GM12892 (cell line): ENCODE data around the gene SLC25A30.
A peak's percentile ranks its signal among the peaks of the same experiment; 100 is the strongest.

Experiments used
- DNase-seq: peaks from one replicate; pipeline ENCODE4 v3.0.0; 2011; ENCODE audit not compliant: insufficient read length
- FAIRE-seq: peaks from 2 replicates; lab custom pipeline; 2011; peaks lifted over from hg19 to GRCh38; lab: Jason Lieb, UNC
- POLR2A ChIP-seq: IDR thresholded peaks from 2 replicates; pipeline ENCODE4 v1.6.1; 2011; ENCODE audit warnings: low read depth, low read length, control low read depth
- POLR2AphosphoS5 ChIP-seq: IDR thresholded peaks from 2 replicates; pipeline ENCODE4 v1.6.1; 2011; ENCODE audit warnings: low read depth, low read length, control low read depth
- TAF1 ChIP-seq: IDR thresholded peaks from 2 replicates; pipeline ENCODE4 v1.6.1; 2011; ENCODE audit warnings: low read depth, mild to moderate bottlenecking, control low read depth, low read length, borderline replicate concordance

SLC25A30 gene

GRCh38 chr13:45374917-45375316 lies 43.3 kb downstream of the SLC25A30 start:
- no peak for FAIRE-seq
- no peak for DNase-seq
- TF ChIP-seq POLR2A = no peak
- TF ChIP-seq TAF1 = no peak
- no peak for TF ChIP-seq POLR2AphosphoS5

DNA sequence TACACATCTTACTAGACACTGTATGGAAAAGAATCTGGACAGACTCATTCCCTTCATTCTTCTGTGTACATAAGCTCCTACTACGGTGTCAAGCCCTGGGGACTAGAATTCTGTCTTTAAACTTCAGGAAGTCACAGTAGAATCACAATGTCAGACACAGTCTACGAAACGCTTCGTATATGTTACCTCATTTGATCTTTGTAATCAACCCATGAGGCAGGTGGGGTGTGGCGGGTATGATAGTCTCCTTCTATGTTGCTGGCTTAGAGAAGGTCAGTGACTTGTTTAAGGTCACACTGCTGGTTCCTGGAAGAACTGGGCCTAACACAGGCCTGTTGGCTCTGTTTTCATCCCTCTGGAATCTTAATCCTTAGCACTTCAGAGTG lies 45.0 kb downstream of the SLC25A30 start:
- FAIRE-seq = no peak
- TF ChIP-seq TAF1 (no peak), POLR2A (no peak)
- no peak for DNase-seq

GRCh38 chr13:45372189-45373161 lies 45.7 kb downstream of the SLC25A30 start:
- DNase-seq (no peak), FAIRE-seq (no peak)
- no peak for TF ChIP-seq POLR2AphosphoS5
- TF ChIP-seq TAF1 = no peak
- TF ChIP-seq POLR2A = no peak

GRCh38 chr13:45370922-45371406 lies 47.2 kb downstream of the SLC25A30 start:
- DNase-seq (peak; percentile 63), FAIRE-seq (peak; percentile 91)
- no peak for TF ChIP-seq POLR2AphosphoS5
- no peak for TF ChIP-seq POLR2A
- TF ChIP-seq TAF1 = no peak

DNA sequence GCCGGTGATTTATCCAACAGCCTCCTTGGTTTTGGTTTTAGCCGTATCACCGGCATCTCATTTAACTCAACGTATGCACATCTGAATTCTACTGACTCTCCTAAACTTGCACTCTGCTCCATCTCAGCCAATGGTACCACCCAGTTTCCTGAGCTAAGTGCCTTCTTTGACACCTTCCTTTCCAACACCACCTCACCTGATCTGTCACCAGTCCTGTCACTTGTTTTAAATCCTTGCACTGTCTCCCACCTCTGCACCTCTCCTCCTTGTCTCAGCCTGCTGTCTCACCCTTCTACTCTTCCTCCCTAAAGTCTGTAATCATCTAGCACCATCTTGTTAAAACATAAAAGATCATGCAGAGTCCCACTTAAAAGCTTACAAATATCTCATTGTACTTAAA lies 49.1 kb downstream of the SLC25A30 start:
- DNase-seq (no peak), FAIRE-seq (no peak)
- TF ChIP-seq POLR2A (no peak), POLR2AphosphoS5 (no peak), TAF1 (no peak)

GRCh38 chr13:45368571-45368970 lies 49.6 kb downstream of the SLC25A30 start:
- no peak for TF ChIP-seq TAF1
- TF ChIP-seq POLR2AphosphoS5 = no peak
- no peak for TF ChIP-seq POLR2A
- FAIRE-seq (no peak), DNase-seq (no peak)

GRCh38 chr13:45368005-45368404 lies 50.2 kb downstream of the SLC25A30 start:
- FAIRE-seq = no peak
- no peak for TF ChIP-seq POLR2AphosphoS5
- no peak for TF ChIP-seq POLR2A
- no peak for TF ChIP-seq TAF1

GRCh38 chr13:45367358-45367757 lies 50.8 kb downstream of the SLC25A30 start:
- FAIRE-seq (peak; percentile 81), DNase-seq (peak; percentile 61)
- TF ChIP-seq TAF1 (no peak), POLR2A (no peak), POLR2AphosphoS5 (no peak)

More at GRCh38 chr13:45368005-45368404, 50.2 kb downstream of the SLC25A30 start:
- DNase-seq = no peak

DNA sequence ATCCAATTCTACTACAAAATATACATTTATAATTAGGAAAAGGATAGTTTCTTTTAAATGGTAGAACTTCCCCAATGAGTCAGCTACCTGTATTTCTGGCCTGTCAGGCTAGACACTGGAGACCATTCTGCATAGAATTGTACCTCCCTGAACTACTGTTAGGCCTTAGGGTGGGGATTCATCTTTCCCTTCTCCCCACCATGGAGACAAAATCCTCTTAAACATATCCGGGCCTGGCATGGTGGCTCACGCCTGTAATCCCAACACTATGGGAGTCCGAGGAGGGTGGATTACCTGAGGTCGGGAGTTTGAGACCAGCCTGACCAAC lies 52.7 kb downstream of the SLC25A30 start:
- TF ChIP-seq TAF1 = no peak
- no peak for TF ChIP-seq POLR2A
- no peak for TF ChIP-seq POLR2AphosphoS5
- DNase-seq (no peak), FAIRE-seq (no peak)

GRCh38 chr13:45364876-45365557 lies 53.2 kb downstream of the SLC25A30 start:
- FAIRE-seq = no peak
- no peak for DNase-seq
- TF ChIP-seq TAF1 (no peak), POLR2AphosphoS5 (no peak), POLR2A (no peak)

- no peak for DNase-seq
- TF ChIP-seq POLR2A (no peak), POLR2AphosphoS5 (no peak), TAF1 (no peak)
- FAIRE-seq = no peak
Measured at GRCh38 chr13:45362939-45363338, 55.2 kb downstream of the SLC25A30 start.
